IMR-90 (cell line): ENCODE data around the gene CTDSP2. TPM values are rescaled to one million over a fixed set of nuclear protein-coding genes. Genes with fewer than 3 reads are reported as not detected.
A peak's percentile ranks its signal among the peaks of the same experiment; 100 is the strongest.

ENCODE experiments used
- ATAC-seq: fragments of 200-7000 bp; cut with Tn5 transposase; 2 replicates; pipeline ENCODE4 v1.9.1; 2020; ENCODE audit warnings: low read depth, mild to moderate bottlenecking, moderate library complexity
- BruUV-seq: library from RNA; stranded (reverse); fragments of 400-500 nt; replicated peaks from 2 replicates; lab custom pipeline; 2021; lab: Mats Ljungman, UMichigan
- CTCF ChIA-PET: fragments of 300-600 bp; formaldehyde crosslinking; extraction: SDS; loops from one replicate; lab custom pipeline; 2021; ENCODE audit warnings: antibody characterized with exemption; lab: Yijun Ruan, JAX
- POLR2A ChIA-PET: fragments of 300-600 bp; sonication (Branson Sonifier 250); formaldehyde crosslinking; loops from one replicate; lab custom pipeline; 2022; ENCODE audit warnings: antibody characterized with exemption; ENCODE audit not compliant: unreplicated experiment; lab: Charles Lee
- DNase-seq: peaks from one replicate; pipeline ENCODE4 v3.0.0; 2013
- H2AFZ ChIP-seq: replicated peaks from 2 replicates; pipeline ENCODE3; 2013; ENCODE audit warnings: low read length, mild to moderate bottlenecking; ENCODE audit not compliant: poor library complexity
- H2AK5ac ChIP-seq: 2 replicates; pipeline ENCODE4 v1.6.1; 2013; ENCODE audit warnings: low read depth, low read length, inconsistent platforms
- H2AK9ac ChIP-seq: replicated peaks from 2 replicates; pipeline ENCODE3; 2013; ENCODE audit warnings: mild to moderate bottlenecking, low read depth, low read length, moderate library complexity; ENCODE audit not compliant: poor library complexity
- H2BK120ac ChIP-seq: 2 replicates; pipeline ENCODE4 v1.6.1; 2013; ENCODE audit warnings: low read depth, low read length, inconsistent platforms
- H2BK15ac ChIP-seq: 3 replicates; pipeline ENCODE4 v1.6.1; 2013; ENCODE audit warnings: low read depth, low read length, inconsistent platforms
- H2BK20ac ChIP-seq: 2 replicates; pipeline ENCODE4 v1.6.1; 2013; ENCODE audit warnings: low read depth, mild to moderate bottlenecking, inconsistent platforms, low read length, moderate library complexity
- H2BK5ac ChIP-seq: 2 replicates; pipeline ENCODE4 v1.6.1; 2013; ENCODE audit warnings: mild to moderate bottlenecking, low read depth, low read length, inconsistent platforms; ENCODE audit not compliant: poor library complexity, severe bottlenecking
- H3K14ac ChIP-seq: replicated peaks from 2 replicates; pipeline ENCODE4 v1.6.1; 2013; ENCODE audit warnings: low read depth, low read length, inconsistent platforms
- H3K18ac ChIP-seq: 2 replicates; pipeline ENCODE4 v1.6.1; 2013; ENCODE audit warnings: low read depth, low read length, control low read depth
- H3K23ac ChIP-seq: 2 replicates; pipeline ENCODE4 v1.6.1; 2013; ENCODE audit warnings: low read depth, low read length, inconsistent platforms
- H3K27ac ChIP-seq: 2 replicates; pipeline ENCODE4 v1.5.1; 2013; ENCODE audit warnings: mild to moderate bottlenecking, control low read depth, low read length; ENCODE audit not compliant: insufficient read depth
- H3K27me3 ChIP-seq: 2 replicates; pipeline ENCODE4 v1.6.1; 2013; ENCODE audit warnings: low read length; ENCODE audit not compliant: control insufficient read depth, insufficient read depth
- H3K36me3 ChIP-seq: 2 replicates; pipeline ENCODE4 v1.6.1; 2013; ENCODE audit warnings: low read length, mixed read lengths; ENCODE audit not compliant: control insufficient read depth, insufficient read depth
- H3K4ac ChIP-seq: 2 replicates; pipeline ENCODE4 v1.6.1; 2013; ENCODE audit warnings: low read depth, low read length, inconsistent platforms
- H3K4me1 ChIP-seq: 2 replicates; pipeline ENCODE4 v1.6.1; 2013; ENCODE audit warnings: low read length, mixed read lengths; ENCODE audit not compliant: control insufficient read depth, insufficient read depth
- H3K4me2 ChIP-seq: 2 replicates; pipeline ENCODE4 v1.6.1; 2013; ENCODE audit warnings: low read depth, mild to moderate bottlenecking, control low read depth, low read length, moderate library complexity
- H3K4me3 ChIP-seq: 2 replicates; pipeline ENCODE4 v1.5.1; 2013; ENCODE audit warnings: low read depth, mild to moderate bottlenecking, control low read depth, low read length, moderate library complexity; ENCODE audit not compliant: insufficient read depth
- H3K56ac ChIP-seq: 2 replicates; pipeline ENCODE4 v1.6.1; 2013; ENCODE audit warnings: low read length, inconsistent platforms; ENCODE audit not compliant: insufficient read depth; ENCODE audit errors: extremely low read depth
- H3K79me1 ChIP-seq, 2 experiments: 2 replicates each; pipeline ENCODE4 v1.6.1; 2013; ENCODE audit warnings: low read length in 2 of 2, inconsistent platforms in 1 of 2, low read depth in 1 of 2
- H3K9ac ChIP-seq: 2 replicates; pipeline ENCODE4 v1.6.1; 2013; ENCODE audit warnings: low read depth, low read length, control low read depth
- H3K9me1 ChIP-seq: 2 replicates; pipeline ENCODE4 v1.6.1; 2013; ENCODE audit warnings: low read length, inconsistent platforms; ENCODE audit not compliant: insufficient read depth
- H3K9me3 ChIP-seq: 2 replicates; pipeline ENCODE4 v1.6.1; 2013; ENCODE audit warnings: low read length; ENCODE audit not compliant: control insufficient read depth, insufficient read depth
- H4K20me1 ChIP-seq: 2 replicates; pipeline ENCODE4 v1.6.1; 2013; ENCODE audit warnings: low read length, inconsistent platforms; ENCODE audit not compliant: insufficient read depth
- H4K5ac ChIP-seq: 2 replicates; pipeline ENCODE4 v1.6.1; 2013; ENCODE audit warnings: mild to moderate bottlenecking, low read depth, low read length, control low read depth
- H4K8ac ChIP-seq, 2 experiments: 2 replicates each; pipeline ENCODE4 v1.6.1; 2013; ENCODE audit warnings: low read depth in 2 of 2, low read length in 2 of 2, control low read depth in 1 of 2, inconsistent platforms in 1 of 2
- H4K91ac ChIP-seq: 2 replicates; pipeline ENCODE4 v1.6.1; 2013; ENCODE audit warnings: low read depth, low read length, inconsistent platforms; ENCODE audit not compliant: insufficient read depth
- BHLHE40 ChIP-seq: fragments of 150-350 bp; IDR thresholded peaks from 2 replicates; pipeline ENCODE4 v1.6.1; 2016; ENCODE audit warnings: mild to moderate bottlenecking, low read depth, low read length
- CEBPB ChIP-seq: IDR thresholded peaks from 2 replicates; pipeline ENCODE4 v1.6.1; 2012; ENCODE audit warnings: low read depth, low read length, improper control_type of control experiment
- CHD1 ChIP-seq: IDR thresholded peaks from 2 replicates; pipeline ENCODE4 v1.6.1; 2012; ENCODE audit warnings: low read depth, low read length, improper control_type of control experiment
- ELK1 ChIP-seq: fragments of 150-350 bp; IDR thresholded peaks from 2 replicates; pipeline ENCODE4 v1.6.1; 2016; ENCODE audit warnings: low read depth, mild to moderate bottlenecking, low read length, moderate library complexity, borderline replicate concordance
- MAZ ChIP-seq: IDR thresholded peaks from 2 replicates; pipeline ENCODE4 v1.6.1; 2012; ENCODE audit warnings: low read depth, mild to moderate bottlenecking, low read length, improper control_type of control experiment, moderate library complexity, borderline replicate concordance
- MXI1 ChIP-seq: IDR thresholded peaks from 2 replicates; pipeline ENCODE4 v1.6.1; 2012; ENCODE audit warnings: low read depth, mild to moderate bottlenecking, low read length, moderate library complexity, borderline replicate concordance
- NFE2L2 ChIP-seq: fragments of 150-350 bp; IDR thresholded peaks from 2 replicates; pipeline ENCODE4 v1.6.1; 2016; ENCODE audit warnings: low read depth, mild to moderate bottlenecking, low read length
- POLR2A ChIP-seq: IDR thresholded peaks from 2 replicates; pipeline ENCODE4 v1.6.1; 2012; ENCODE audit warnings: mild to moderate bottlenecking, low read depth, low read length
- RCOR1 ChIP-seq: IDR thresholded peaks from 2 replicates; pipeline ENCODE4 v1.6.1; 2012; ENCODE audit warnings: mild to moderate bottlenecking, low read length, improper control_type of control experiment; ENCODE audit not compliant: insufficient replicate concordance
- RFX5 ChIP-seq: IDR thresholded peaks from 2 replicates; pipeline ENCODE4 v1.8.0; 2012; ENCODE audit warnings: low read depth, mild to moderate bottlenecking, low read length, moderate library complexity
- SMC3 ChIP-seq: fragments of 150-350 bp; IDR thresholded peaks from 2 replicates; pipeline ENCODE4 v1.6.1; 2016; ENCODE audit warnings: low read depth, mild to moderate bottlenecking, antibody characterized with exemption, low read length, moderate library complexity
- USF2 ChIP-seq: fragments of 150-350 bp; IDR thresholded peaks from 2 replicates; pipeline ENCODE4 v1.6.1; 2017; ENCODE audit warnings: mild to moderate bottlenecking, antibody characterized with exemption, low read length, low read depth
- WGBS, 2 experiments: methylation state at CpG; one replicate each; pipeline versions ENCODE4 v1.1.5 to v1.1.7; 2013; ENCODE audit warnings: missing lambda C conversion rate in 2 of 2; ENCODE audit not compliant: insufficient read length in 1 of 2; ENCODE audit errors: extremely low coverage in 2 of 2; 5-methylcytosine and 5-hydroxymethylcytosine counted together
- dilution Hi-C: fragments of 300-500 bp; cut with HindIII; formaldehyde crosslinking; loops from one replicate; pipeline ENCODE4 v1.14.3; 2018; ENCODE audit warnings: low sequenced_read_pairs; ENCODE audit not compliant: unreplicated experiment
- in situ Hi-C: fragments of 300-500 bp; cut with MboI; formaldehyde crosslinking; loops from 3 replicates; pipeline ENCODE4 v1.14.3; 2019; ENCODE audit warnings: low sequenced_read_pairs, inconsistent platforms, mixed read lengths
- intact Hi-C: fragments of 100-400 bp; cut with micrococcal nuclease; formaldehyde crosslinking; loops from 2 replicates; pipeline ENCODE4 v1.10.0; 2022
- polyA plus RNA-seq, 3 experiments: library from polyadenylated mRNA; depleted of rRNA; stranded (reverse); fragments of >200 nt; gene quantifications; 2 replicates each; pipeline ENCODE4 v1.2.3, GENCODE V29; 2012; ENCODE audit warnings: low replicate concordance in 1 of 3
- total RNA-seq: library from RNA; depleted of rRNA; stranded (reverse); fragments of >200 nt; gene quantifications from 2 replicates; pipeline ENCODE4 v1.2.3, GENCODE V29; 2012

Gene CTDSP2
- total and polyA plus RNA-seq, 2 of the 4 experiments (the other 2 are of a cell fraction) = 114 to 156 TPM

GRCh38 chr12:57852620-57853500 lies 6.3 kb upstream of the CTDSP2 start:
- Histone ChIP-seq H2AK5ac (no peak overlapping the region), H3K23ac (no peak overlapping the region), H2BK15ac (no peak overlapping the region), H3K9me1 (0 out of 2 replicates have a peak, but pooled peaks cover 5% of the 10 kb centered on the region), H3K79me1 (no peaks in the 10 kb centered on the region), H3K4me3 (no peak overlapping the region), H2AFZ (peak overlapping the region; percentile 73), H3K9me3 (peaks cover 3% of the 10 kb centered on the region), H2BK5ac (no peak overlapping the region), H4K5ac (no peak overlapping the region; the same call in 1 of the 2 replicates), H2BK120ac (no peak overlapping the region), H3K27me3 (no peaks in the 10 kb centered on the region; the same call in 1 of the 2 replicates), H3K4me1 (peaks cover 1% of the 10 kb centered on the region; the same call in 1 of the 2 replicates), H3K27ac (no peak overlapping the region), H3K56ac (no peak overlapping the region), H3K9ac (no peak overlapping the region), H2BK20ac (no peak overlapping the region), H4K91ac (no peak overlapping the region; the same call in 1 of the 2 replicates), H3K4me2 (no peak overlapping the region), H3K4ac (0 out of 2 replicates have a peak overlapping the region, but pooled peaks have one; percentile 22), H4K8ac (no peak overlapping the region), H2AK9ac (peak overlapping the region; percentile 49), H3K36me3 (no peaks in the 10 kb centered on the region), H3K14ac (no peak overlapping the region; the same call in 1 of the 2 replicates), H4K20me1 (no peaks in the 10 kb centered on the region), H3K18ac (no peak overlapping the region)
- no CpG with 5 or more reads among the region's 38 CpGs for WGBS, 2 experiments
- intact Hi-C loops (no loop called here), dilution Hi-C loops (no loop called here), in situ Hi-C loops (no loop called here)
- no TSS peak for BruUV-seq
- no peak for DNase-seq
- POLR2A ChIA-PET = no interaction called here
- CTCF ChIA-PET = no interaction called here
- ATAC-seq = no peak
- TF ChIP-seq RFX5 = no peak
- no peak for TF ChIP-seq RCOR1
- no peak for TF ChIP-seq ELK1
- TF ChIP-seq MAZ = no peak
- TF ChIP-seq MXI1 = no peak
- no peak for TF ChIP-seq NFE2L2
- TF ChIP-seq USF2 = no peak
- no peak for TF ChIP-seq CEBPB
- TF ChIP-seq SMC3 = no peak
- no peak for TF ChIP-seq BHLHE40
- no peak for TF ChIP-seq CHD1
- TF ChIP-seq POLR2A = no peak
